ENCODE results near the gene PTPN14.

The PTPN14 gene

DNA sequence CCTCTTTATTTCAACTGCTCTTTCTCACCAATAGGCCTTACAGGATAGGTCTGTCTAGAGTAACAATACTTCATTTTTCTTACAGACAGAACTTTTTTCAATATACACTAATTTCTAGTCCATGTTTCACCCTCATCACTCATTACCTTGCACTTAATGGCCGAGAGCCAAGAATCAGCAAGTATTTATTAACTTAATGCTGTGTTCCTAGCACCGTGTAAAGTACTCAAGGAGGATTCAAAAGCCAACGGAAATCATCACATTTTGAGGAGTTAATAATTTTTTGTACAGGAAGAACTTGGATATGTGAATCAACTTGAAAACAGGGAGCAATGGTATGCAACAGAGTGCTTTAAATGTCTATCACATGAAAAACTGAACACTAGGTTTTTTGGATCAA lies 102.0 kb downstream of the PTPN14 start:
- DNase-seq = no peak

DNA sequence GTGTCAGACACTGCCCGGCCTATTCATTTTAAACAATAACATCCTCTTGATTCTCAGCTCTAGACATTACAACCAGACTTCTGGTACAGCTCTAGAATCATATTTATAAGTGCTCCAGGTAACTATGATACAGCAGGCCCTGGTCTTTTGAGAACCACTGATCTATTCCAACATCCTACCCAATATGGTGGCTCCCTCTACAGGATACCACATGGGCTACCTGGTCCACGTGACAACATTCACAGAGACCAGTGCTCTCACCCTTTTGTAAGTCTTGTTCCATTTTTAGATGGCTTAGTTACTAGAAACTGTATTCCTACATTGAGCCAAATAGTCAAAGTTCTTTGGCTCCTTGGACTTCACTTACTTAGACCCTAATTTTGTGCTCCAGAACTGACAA lies 102.9 kb downstream of the PTPN14 start:
- no peak for DNase-seq

DNA sequence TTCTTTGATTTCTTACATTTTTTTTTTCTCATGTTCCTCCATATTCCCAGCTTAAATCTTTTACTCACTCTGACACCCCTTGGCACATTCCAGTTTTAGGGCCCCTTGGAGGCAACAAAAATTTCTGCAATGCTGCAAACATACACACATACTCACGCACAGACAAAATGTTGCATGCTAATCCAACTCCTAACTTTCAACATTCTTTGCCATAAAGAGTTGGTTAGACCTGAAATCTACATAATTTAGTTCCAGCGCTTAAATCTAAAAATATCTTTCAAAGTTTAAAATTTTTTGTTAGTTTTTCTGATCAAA lies 103.9 kb downstream of the PTPN14 start:
- peak; percentile 90 for DNase-seq

DNA sequence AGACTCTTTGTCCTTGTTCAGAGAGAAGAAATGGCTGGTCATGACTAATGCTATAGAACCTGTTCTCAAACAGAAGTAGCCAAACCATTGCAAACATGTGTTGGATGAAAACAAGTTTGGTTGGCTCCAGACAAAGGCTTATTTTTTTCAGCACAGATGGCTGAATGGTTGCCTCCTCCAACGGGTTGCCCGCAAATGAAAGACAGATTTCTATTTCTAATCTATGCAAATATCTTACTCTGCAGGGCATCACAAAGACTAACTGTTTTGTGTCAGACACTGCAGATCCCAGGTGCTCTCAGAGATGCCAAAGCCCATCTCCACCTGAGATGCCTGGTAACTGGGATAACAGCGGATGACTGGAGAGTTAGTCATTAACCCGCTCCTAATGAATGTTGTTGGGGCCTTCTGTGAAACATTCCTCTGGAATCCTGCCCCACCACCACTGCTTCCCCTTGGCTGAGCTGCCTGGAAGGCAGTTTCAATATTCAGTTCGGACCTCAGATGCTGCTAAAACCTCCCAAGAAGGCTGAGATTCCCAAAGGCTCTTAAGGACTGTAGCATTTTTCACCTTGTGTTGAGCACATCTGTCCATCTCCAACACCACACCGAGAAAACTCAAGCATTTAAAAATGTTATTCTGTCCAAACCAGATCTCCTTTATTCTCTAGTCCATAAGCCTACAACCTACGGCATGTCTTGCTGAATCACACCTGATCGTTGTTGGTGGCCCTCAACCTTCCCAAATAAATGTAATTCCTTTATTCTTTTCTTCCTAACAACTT lies 104.4 kb downstream of the PTPN14 start:
- peak; percentile 98 for DNase-seq

DNA sequence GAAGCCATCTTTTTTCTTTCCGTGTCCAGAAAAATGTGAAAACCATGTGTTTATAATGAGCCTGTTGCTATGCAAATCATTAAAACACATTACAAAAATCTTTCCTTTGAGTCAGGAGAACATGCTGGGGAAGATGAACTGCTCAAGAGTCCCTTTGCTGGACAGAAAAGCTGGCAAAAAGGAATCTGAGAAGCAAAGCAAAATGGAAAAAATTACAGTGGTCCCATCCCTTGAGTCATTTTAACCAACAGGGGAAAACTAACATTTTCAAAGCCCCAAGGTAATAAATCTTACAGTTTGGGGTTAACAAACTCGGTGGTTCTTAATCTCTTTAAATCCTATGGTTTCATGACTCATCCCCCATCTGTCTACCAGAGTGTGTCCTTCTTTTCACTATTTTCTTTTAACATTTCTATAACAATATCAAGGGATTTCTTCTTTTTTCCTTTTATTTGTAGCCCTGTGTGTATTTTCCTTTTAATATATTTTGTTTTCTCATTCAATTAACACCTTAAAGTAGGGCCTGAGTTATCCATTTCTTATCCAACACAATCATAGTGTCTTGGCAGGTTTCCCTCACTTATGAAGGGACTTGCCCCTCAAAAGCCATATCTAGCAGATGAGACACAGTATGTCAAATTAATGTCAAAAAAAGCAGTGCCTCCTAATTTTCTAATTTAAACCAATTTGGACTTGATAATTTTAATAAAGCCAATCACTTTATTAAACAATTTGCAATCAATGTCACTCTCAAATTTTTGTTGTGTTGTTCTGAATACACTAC lies 105.4 kb downstream of the PTPN14 start:
- DNase-seq = peak; percentile 100

DNA sequence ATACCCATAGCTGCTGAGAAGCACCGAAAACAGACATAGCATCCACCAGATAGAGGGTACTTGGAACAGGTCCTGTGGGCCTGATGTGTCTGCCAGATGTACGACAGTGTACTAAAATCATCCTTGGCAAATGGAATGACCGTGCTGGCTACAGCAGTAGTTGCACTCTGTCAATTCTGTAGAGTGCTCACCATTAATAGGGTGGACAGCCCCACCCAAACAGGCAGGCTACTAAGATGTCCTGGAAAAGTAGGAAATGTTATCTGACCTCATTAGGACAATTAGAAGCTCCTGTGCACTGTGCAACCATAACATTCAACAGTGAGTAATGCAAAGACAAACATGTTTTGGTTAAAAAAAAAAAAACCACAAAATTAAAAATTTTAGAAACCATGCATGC lies 106.2 kb downstream of the PTPN14 start:
- peak; percentile 56 for DNase-seq

DNA sequence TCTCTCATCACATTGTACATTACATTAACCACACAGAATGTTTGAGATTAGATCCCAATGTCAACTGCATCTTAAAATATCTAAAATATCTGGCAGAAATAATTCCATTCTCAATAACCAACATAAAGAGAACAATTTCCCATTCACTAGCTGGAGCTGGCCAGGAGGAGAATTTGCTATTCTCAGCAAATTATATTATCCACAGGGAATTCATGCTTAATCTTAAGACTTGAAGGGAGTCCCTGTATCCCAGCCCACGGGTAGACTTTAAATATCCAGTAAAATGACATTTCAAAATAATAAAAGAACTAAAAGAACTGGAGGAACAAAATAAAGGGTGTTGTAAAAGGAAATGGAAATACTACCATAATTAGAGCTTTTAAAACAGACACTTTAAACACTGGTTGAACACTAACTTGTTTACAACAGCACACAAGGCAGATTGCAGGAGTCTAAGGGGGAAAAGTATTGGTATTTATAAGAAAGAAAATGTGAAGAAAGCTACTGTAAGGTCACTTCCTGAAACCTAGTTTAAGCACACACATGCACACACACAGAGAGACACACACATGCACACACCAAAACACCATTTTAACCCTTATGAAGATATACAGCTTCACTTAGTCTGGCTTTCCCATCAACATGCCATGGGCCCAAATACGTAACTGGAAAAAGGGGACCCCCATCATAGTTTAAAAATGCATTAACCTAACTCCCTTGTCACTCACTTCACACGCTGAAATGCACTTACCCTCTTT lies 107.0 kb downstream of the PTPN14 start:
- no peak for DNase-seq

DNA sequence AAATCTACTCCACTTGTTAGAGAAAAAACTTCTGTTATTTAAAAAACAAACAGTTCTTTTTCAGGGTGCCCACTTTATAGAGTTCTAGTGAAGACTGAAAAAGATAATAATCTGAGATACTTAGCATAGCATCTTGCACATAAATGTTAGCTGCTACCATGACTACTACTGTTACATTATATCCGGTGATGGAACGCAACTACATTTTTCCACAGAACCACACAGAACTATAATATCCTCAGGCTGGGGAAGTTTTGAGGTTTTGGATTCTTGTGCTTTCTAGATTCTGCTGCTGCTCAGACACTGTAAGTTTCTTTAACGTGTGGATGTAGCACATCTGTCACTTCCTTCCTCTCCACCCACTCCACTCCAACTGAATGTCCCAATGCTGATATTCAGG lies 110.3 kb downstream of the PTPN14 start:
- peak; percentile 91 for DNase-seq

DNA sequence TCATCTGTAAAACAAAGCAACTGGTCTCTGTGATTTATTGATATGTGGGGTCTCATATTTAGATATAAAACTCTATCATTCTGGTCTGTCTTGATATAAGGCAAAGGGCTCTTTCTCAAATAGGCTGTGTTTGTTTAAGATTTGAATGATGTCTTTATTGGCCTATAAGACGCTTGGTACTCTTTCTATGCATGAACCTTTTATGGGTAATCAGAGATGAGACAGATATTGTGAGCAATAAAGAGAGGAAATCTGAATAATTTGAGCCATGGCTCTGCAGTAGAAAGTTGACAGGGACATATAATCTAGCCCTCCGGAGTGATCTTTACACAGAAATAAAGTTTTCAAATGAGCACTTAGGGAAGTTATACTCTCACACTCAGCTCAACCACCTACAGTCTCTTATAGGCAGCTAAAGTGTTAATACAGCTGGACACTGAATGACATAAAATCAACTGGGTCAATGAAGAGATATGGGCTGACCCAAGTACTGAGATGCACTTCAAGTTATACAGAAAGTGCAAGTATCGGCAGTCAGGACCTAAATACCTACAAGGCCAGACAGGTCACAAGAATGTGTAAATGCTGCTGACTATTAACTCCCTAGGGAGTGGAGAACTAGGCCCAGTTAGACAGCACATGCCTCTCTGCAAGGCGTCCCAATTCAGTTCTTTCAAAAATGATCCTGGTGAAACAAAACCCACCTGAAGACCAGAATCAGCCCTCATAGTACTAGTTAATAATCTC lies 111.0 kb downstream of the PTPN14 start:
- no peak for DNase-seq

DNA sequence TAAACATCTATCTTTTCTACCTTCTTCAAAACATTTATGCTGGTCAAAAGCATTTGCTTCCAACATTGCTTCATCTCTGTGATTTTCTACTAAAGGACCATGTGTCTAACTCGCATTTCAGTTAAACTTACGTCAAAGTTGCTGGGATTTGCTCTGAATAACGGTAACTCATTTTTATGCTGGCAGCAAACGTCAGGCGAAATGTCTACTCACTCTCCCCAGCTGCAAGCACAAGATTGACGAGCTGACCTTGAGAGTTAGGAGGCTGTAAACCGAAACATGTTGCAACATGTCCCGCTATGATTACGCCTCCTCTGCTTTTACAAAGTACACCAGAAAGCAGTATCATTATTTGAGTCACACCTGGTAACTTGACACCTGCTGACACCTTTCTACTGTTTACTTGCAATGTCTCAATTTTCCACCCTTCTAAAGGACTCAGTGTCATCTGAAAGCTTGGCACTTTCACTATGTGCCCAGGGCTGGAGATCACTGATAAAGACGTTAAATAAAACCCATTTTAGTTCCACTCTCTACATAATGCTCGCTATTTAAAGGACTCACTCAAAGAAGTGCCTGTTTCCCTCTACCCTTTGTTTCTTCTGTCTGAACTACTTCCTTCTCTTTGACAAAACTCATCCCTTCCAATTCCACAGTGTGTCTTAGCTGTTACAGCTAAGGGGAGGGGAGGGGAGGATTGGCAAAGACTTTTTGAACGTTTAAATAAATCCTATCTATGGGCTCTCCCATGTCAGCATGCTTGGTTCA lies 111.9 kb downstream of the PTPN14 start:
- peak; percentile 62 for DNase-seq

DNA sequence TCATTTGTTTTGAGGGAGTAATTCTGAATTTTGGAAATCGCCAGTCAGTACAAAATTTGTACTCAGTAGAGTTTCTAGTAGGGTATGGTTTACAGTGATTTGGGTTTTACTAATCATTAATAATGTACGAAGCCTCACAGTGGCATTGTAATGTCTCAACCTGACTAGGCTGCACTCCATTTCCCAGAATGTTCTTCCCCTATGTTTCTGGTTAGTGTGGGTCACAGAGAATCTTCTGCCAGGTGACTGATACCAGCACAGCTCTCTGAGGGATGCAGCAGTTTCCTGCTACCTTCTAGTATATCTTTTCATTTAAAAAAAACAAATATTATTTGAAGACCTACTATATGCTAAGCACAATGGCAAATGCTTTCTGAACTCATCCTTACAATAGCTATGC lies 112.9 kb downstream of the PTPN14 start:
- no peak for DNase-seq

DNA sequence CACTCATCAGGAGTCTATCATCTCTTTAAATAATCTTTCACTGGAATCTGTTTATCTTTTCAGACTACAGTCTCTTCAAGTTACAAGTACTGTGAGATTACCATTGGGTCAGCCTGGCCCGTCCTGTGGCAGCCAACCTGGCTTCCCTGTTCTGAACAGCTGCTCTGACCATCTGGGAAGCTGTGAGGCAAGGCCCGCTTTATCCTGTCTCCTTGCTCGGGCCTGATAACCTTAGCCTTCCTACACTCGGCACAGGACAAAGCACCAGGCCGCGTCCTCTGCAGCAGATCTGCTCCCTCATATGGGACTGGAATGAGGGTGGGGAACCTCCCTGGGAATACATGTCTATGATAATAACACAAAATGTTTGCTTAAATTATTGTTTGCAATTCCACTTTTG lies 113.3 kb downstream of the PTPN14 start:
- no peak for DNase-seq

DNA sequence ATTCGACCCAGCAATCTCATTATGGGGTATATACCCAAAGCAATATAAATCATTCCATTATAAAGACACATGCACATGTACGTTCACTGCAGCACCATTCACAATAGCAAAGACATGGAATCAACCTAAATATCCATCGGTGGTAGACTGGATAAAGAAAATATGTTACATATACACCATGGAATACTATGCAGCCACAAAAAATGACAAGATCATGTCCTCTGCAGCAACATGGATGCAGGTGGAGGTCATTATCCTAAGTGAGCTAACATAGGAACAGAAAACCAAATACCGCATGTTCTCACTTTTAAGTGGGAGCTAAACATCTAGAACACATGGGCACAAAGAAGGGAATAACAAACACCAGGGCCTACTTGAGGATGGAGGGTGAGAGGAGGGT lies 115.5 kb downstream of the PTPN14 start:
- no peak for DNase-seq

DNA sequence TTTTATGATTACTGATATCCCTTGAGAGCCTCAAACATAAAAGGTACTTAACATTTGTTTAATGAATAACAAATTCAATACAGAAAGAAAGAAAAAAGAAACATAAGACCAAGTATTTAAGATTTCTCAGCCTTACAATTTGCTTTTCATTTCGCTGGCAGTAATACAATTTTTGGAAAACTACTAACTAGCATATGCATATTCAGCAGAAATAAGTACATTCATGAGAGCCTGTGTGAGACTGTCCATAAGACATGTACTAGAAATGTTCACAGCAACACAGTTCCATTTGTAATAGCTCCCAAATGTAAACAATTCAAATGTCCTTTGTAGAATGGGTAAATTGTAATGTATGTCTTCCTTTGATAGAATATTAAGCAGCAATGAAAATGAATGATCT lies 119.2 kb downstream of the PTPN14 start:
- DNase-seq = no peak

DNA sequence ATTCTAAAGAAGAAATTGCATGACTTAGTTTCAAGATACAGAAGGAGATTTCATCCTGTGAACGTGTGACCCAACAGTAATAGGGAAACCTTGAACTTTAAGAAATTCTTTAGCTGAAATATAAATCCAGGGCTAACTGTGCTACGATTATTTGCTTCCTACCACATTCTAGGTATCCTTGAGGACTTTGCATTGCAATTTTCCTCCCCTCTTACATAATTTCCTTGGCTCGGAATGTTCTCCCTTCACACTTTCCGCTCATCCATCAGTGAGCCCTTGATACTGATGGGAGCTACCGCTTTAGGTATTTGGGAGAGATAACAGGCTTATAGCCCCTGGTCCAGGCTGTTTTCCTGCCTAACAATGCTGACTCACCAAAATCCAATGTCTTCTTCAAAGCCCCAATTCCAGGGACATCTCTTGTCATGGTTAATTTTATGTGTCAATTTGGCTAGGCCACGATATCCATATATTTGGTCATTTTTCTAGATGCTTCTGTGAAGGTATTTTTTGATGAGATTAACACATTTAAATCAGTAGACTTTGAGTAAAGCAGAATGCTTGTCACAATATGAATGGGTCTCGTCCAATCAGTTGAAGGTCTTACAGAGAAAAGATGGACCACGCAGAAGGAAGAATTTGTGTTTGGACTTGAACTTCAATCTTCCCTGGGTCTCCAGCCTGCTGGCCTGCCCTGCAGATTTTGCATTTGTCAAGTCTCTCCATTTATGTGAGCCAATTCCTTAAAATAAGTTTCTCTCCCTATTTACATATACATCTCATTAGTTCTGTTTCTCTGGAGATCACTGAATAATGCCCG lies 121.2 kb downstream of the PTPN14 start:
- DNase-seq = peak; percentile 59

DNA sequence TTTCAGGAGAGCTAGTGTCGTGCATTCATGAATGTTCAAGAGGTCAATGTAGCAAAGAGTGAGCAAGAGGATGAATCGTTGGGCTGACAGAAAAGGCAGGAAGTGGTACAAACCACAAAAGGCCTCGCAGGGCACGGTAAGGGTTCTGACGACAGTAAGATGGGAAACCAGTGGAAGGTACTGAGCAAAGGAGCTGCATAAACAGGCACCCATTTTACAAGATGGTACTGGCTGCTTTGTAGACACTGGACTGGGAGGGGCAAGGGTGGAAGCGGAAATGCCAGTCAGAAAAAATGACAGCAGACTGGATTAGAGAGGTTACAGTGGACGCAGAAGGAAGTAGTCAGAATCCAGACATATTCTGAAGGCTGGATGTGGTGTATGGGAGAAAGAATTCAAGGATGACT lies 123.5 kb downstream of the PTPN14 start:
- peak; percentile 94 for DNase-seq

DNA sequence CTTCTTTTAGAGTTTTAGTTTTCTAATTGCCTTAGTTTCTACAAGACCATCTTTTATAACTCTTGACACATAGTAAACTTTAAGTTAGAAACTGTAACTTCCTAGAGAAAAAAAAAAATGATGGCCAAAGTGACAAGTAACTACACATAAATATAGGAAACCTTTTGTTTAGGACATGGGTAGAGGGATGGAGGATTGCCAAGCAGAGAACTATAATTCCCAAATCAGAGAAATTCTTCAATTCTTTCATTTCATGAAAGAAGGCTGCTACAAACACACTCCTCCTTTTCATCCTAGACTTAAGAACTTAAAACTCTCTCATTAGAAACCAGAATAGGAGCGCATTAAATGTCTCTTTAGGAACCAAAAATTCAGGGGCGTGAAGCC lies 125.0 kb downstream of the PTPN14 start:
- DNase-seq = no peak

DNA sequence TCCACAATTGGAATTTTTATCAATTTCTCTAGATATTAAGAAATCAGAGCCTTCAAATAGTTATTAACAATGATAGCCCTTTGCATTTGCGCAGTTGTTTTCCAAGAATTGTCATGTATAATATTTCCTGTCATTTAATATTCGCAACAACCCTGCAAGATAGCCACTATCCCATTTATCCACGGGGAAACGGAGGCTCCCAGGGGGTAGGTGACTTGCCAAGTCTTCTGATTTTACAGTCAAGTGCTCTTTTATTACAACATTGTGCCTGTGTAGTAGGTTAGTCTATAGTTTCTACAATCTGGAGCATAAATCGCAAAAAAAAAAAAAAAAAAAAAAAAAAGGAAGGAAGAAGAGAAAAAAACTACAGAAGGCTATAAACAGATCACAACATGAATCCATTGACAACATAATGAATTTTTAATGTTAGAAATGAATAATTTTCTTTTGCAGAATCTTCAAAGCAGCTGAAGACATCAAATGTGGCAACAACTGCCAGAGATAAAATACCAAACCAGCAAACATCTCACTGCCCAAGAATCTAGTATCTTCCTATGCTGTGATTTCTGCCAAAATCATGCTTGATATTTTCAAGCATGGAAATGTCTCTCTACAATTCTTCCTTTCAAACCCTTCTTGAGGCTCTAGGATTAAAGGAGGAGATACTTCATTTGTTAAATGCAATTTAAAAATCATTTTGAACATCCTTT lies 125.5 kb downstream of the PTPN14 start:
- no peak for DNase-seq

DNA sequence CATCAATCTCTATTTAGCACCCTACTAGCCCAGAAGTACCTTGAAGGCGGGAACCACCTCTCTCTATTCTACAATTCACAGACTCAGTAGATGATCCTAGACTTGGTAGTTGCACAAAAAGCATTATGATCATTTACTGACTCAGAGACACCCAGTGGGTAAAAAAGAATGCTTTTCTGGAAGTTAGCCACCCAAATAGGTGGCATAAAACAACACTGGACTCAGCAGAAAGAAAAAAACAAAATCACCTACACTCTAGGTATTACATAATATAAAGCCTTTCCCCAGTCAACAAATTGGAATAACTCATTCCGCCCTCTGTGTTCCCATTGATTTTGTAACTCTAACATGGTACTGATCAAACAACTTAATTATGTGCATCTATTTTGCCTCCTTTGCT lies 126.3 kb downstream of the PTPN14 start:
- DNase-seq = no peak

DNA sequence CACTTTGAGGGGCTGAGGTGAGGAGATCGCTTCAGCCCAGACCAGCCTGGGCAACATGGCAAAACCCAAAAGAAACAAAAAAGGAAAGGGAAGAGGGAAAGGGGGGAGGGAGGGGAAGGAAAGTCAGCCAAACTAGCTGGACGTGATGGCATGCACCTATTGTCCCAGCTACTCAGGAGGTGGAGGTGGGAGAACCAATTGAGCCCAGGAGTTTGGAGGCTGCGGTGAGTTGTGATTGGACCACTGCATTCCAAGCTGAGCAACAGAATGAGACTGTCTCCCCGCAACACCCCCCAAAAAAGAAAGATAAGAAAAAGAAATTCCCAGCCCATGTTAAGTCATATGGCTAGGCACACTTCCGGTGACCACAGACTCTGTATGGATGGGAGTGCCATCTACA lies 128.4 kb downstream of the PTPN14 start:
- no peak for DNase-seq
